GM13977 (cell line): ENCODE measurements around the gene PIK3R6.

Experiments used
- DNase-seq: peaks from one replicate; pipeline ENCODE4 v3.0.0; 2012; ENCODE audit warnings: low spot score
- in situ Hi-C: fragments of 300-500 bp; cut with MboI; formaldehyde crosslinking; loops from one replicate; pipeline ENCODE4 v1.12.0; 2022; ENCODE audit warnings: low sequenced_read_pairs, low pct_unique_long_range_greater_than_20kb, mixed read lengths, inconsistent platforms; ENCODE audit not compliant: unreplicated experiment
- TF ChIP-seq, protein P1 (sequence below): IDR thresholded peaks from 2 replicates; pipeline ENCODE4 v1.5.1; 2012; ENCODE audit warnings: mild to moderate bottlenecking, control low read depth; ENCODE audit not compliant: insufficient read depth; ENCODE audit errors: extremely low read depth, missing control alignments

Gene PIK3R6

DNA sequence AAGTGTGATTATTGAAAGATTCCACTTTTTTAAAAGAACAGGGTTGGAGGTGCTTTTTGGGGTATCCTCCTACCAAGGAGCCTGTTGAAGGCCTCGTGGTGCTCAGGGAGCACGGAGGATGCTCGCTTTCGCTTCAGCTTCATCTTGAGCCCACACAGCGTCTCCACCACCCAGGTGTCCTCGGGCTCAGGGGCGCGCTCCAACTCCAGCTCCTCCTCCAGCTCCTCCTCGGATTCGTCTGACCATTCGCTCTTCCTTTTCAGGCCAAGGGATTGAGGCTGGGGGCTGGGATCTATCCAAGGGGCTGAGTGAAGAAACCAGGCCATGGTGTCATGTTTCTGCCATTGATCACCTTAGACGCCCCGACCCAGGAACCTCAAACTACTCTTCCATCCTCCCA is 110.3 kb downstream of the PIK3R6 start:
- in situ Hi-C loops: loop anchor here (10.0 to 25.0 kb wide), 2 partner anchors 238 to 345 kb away; no protein-coding TSS in a partner anchor
- DNase-seq: no peak
- TF ChIP-seq, protein P1, sequence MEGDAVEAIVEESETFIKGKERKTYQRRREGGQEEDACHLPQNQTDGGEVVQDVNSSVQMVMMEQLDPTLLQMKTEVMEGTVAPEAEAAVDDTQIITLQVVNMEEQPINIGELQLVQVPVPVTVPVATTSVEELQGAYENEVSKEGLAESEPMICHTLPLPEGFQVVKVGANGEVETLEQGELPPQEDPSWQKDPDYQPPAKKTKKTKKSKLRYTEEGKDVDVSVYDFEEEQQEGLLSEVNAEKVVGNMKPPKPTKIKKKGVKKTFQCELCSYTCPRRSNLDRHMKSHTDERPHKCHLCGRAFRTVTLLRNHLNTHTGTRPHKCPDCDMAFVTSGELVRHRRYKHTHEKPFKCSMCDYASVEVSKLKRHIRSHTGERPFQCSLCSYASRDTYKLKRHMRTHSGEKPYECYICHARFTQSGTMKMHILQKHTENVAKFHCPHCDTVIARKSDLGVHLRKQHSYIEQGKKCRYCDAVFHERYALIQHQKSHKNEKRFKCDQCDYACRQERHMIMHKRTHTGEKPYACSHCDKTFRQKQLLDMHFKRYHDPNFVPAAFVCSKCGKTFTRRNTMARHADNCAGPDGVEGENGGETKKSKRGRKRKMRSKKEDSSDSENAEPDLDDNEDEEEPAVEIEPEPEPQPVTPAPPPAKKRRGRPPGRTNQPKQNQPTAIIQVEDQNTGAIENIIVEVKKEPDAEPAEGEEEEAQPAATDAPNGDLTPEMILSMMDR: no peak

DNA sequence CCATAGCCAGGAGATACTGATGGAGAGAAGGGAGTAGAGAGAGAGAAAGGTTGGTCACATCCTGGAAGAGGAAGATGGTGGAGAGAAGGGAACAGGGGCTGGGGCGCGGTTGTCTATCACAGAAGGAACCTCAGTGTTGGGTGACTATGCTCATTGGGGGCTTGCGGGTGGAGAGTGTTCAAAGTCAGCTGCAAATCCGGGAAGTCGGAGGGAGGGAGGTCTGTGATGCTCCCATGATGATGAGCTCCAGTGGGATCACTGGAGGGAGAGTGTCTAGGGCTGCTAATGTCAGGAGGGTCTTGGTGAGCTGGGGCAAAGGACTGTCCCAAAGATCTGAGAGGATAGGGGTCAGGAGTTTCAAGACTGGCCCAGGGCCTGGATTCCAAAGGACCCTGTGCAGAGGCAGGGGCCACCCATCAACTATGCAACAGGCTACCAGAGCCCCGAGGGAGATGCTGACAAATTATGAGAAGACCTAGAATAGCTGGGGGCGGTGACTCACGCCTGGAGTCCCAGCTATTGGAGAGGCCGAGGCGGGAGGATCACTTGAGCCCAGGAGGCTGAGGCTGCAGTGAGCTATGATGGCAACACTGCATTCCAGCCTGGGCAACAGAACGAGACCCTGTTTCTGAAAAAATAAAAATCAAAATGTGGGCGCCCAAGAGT is 111.8 kb downstream of the PIK3R6 start:
- TF ChIP-seq, protein P1: no peak

DNA sequence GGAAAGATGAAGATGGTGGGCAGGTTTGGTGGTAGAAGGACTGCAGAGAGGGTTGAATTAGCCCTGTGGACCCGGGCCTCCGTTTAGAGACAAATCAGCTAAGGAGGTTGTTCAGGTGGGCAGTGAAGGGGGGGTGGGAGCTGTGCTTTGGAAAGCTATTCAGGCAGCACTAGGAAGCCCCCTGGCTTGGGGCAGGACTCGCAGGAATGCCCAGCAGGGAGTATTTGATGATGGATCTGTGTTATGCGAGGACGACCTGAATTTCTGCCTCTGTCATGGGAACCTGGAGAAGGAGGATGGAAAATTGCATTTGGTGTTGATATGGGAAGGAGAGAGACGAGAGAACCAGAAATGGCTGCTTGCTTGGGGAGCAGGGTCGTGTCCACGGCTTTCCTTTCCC is 112.6 kb downstream of the PIK3R6 start:
- in situ Hi-C loops: loop anchor here (10.0 to 25.0 kb wide), 2 partner anchors 240 to 343 kb away; no protein-coding TSS in a partner anchor
- no peak for DNase-seq
- TF ChIP-seq, protein P1: no peak

More for the DNA sequence above, 111.8 kb downstream of the PIK3R6 start:
- no peak for DNase-seq
- in situ Hi-C loops: loop anchor here (10.0 to 25.0 kb wide), 2 partner anchors 239 to 343 kb away; no protein-coding TSS in a partner anchor

DNA sequence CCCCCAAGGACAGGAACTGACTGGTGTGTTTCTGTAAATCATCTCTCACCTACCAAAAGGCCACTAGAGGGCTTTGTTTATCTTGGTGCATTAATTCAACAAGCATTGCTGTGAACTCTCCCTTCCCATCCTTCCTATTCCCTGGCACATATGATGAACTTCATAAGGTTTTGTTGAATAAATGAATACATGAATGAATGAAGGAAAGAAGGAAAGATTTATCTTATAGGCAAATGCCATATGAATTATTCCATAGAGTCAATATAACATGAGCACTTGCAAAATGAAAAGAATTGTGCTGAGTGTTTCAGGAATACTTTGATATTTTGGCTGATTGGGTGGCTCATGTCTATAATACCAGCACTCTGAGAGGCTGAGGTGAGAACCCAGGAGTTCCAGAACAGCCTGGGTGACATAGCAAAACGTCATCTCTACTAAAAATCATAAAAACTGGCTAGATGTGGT is 113.5 kb downstream of the PIK3R6 start:
- DNase-seq: peak; percentile 67
- TF ChIP-seq, protein P1: peak; percentile 64
- in situ Hi-C loops: loop anchor here (10.0 to 25.0 kb wide), 2 partner anchors 241 to 342 kb away; no protein-coding TSS in a partner anchor

DNA sequence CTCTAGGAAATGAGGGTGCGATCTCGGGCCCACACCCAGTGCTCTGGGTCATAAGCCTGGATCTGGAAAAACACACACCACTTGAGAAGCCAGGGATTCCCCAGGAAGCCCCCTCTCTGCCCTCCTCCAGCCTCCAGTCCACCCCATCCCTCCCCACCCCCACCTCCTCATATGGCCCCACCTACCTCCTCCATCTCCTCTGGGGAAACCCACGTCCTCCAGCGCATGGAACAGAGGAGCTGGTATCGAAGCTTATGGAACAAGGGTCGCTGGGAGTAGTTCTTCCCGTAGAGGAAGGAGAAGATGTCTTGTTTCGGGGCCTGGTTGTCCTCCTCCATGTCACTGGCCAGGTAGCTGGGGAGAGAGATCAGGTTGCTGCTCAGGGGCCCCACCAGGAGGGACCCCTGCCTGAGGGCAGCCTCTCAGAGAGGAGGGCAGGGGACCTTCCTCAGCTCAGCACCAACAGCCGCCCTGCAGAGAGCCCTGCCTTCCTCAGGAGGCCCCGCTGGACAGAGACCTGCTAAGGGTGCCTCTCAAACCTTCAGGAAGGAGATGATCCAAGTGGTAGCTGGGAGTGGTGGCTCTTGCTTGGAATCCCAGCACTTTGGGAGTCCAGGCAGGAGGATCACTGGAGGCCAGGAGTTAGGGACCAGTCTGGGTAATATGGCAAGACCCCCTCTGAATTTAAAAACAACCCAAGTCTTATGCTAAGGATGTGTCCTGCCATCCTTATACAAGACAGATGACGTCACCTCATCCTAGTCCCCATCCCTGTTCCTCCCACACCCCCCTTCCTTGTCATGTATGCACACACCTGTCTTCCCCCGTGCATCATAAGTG is 114.1 kb downstream of the PIK3R6 start:
- in situ Hi-C loops: loop anchor here (10.0 to 25.0 kb wide), 2 partner anchors 241 to 341 kb away; no protein-coding TSS in a partner anchor
- no peak for DNase-seq
- TF ChIP-seq, protein P1: no peak
